ENCODE results near the gene SPATA2.

GRCh38 chr20:49915380-49916145, at the start of gene SPATA2:
- TF ChIP-seq CTCF (IDR thresholded peaks at IDR 0.05; ENCODE audit: extremely low read depth in 1 of 2, insufficient read depth in 1 of 2, low read depth in 1 of 2, low read length in 2 of 2) (no peak), MYC (IDR thresholded peaks at IDR 0.05; ENCODE audit: low read depth, low read length) (no peak), EZH2 (IDR thresholded peaks at IDR 0.05; ENCODE audit: borderline replicate concordance, low read depth, low read length, severe bottlenecking) (no peak)

Measured in endothelial cell of umbilical vein (primary cell).